Activated CD8-positive, alpha-beta memory T cell treated with anti-CD3 and anti-CD28 coated beads, Interleukin-2, amount 50 U/mL, for 1 hour (primary cell): ENCODE data around the gene NCK2.

Source experiments
- DNase-seq: peaks from one replicate; pipeline ENCODE4 v3.0.0-alpha.2; 2020; ENCODE audit errors: extremely low read depth

Gene NCK2

GRCh38 chr2:105744909-105745853 is at the start of gene NCK2:
TSS of gene NCK2 (plus strand) at chr2:105744912. CDS start at chr2:105855064, 110,152 bp downstream.
- no peak for DNase-seq

- DNase-seq = no peak
Observed at GRCh38 chr2:105697781-105698449, 46.8 kb upstream of the NCK2 start.

- DNase-seq = no peak
Observed at GRCh38 chr2:105698820-105699219, 45.9 kb upstream of the NCK2 start.

GRCh38 chr2:105701042-105701441 is 43.7 kb upstream of the NCK2 start:
- DNase-seq = no peak

GRCh38 chr2:105708697-105709096 is 36.0 kb upstream of the NCK2 start:
- DNase-seq = no peak

- no peak for DNase-seq
Observed at GRCh38 chr2:105711394-105711793, 33.3 kb upstream of the NCK2 start.

- DNase-seq = no peak
Observed at GRCh38 chr2:105712166-105712915, 32.4 kb upstream of the NCK2 start.

- DNase-seq = no peak
Observed at GRCh38 chr2:105712981-105713596, 31.6 kb upstream of the NCK2 start.

GRCh38 chr2:105714141-105714540 is 30.6 kb upstream of the NCK2 start:
- no peak for DNase-seq

- DNase-seq = no peak
Observed at GRCh38 chr2:105718846-105719481, 25.7 kb upstream of the NCK2 start.

- DNase-seq = no peak
Observed at GRCh38 chr2:105721991-105722511, 22.7 kb upstream of the NCK2 start.

GRCh38 chr2:105722726-105723297 is 21.9 kb upstream of the NCK2 start:
- DNase-seq = no peak

GRCh38 chr2:105723431-105723830 is 21.3 kb upstream of the NCK2 start:
- DNase-seq = no peak

GRCh38 chr2:105725388-105725787 is 19.3 kb upstream of the NCK2 start:
- DNase-seq = no peak

- DNase-seq = no peak
Observed at GRCh38 chr2:105730170-105730569, 14.5 kb upstream of the NCK2 start.

GRCh38 chr2:105731511-105731910 is 13.2 kb upstream of the NCK2 start:
- no peak for DNase-seq

GRCh38 chr2:105732101-105732500 is 12.6 kb upstream of the NCK2 start:
- no peak for DNase-seq

- no peak for DNase-seq
Observed at GRCh38 chr2:105732955-105733607, 11.6 kb upstream of the NCK2 start.

GRCh38 chr2:105733875-105734274 is 10.8 kb upstream of the NCK2 start:
- DNase-seq = no peak
